Epidermal melanocyte (primary cell): ENCODE data around the gene PSMD5.

ENCODE experiments used
- DNase-seq: peaks from one replicate; pipeline ENCODE4 v3.0.0; 2011; ENCODE audit warnings: low spot score; ENCODE audit not compliant: insufficient read length

The PSMD5 gene

GRCh38 chr9:120842685-120843485 lies at the start of gene PSMD5:
Gene PSMD5, minus strand, starts transcription at chr9:120842922. Its CDS starts 13 bp downstream, at chr9:120842909.
- peak; percentile 95 for DNase-seq

DNA sequence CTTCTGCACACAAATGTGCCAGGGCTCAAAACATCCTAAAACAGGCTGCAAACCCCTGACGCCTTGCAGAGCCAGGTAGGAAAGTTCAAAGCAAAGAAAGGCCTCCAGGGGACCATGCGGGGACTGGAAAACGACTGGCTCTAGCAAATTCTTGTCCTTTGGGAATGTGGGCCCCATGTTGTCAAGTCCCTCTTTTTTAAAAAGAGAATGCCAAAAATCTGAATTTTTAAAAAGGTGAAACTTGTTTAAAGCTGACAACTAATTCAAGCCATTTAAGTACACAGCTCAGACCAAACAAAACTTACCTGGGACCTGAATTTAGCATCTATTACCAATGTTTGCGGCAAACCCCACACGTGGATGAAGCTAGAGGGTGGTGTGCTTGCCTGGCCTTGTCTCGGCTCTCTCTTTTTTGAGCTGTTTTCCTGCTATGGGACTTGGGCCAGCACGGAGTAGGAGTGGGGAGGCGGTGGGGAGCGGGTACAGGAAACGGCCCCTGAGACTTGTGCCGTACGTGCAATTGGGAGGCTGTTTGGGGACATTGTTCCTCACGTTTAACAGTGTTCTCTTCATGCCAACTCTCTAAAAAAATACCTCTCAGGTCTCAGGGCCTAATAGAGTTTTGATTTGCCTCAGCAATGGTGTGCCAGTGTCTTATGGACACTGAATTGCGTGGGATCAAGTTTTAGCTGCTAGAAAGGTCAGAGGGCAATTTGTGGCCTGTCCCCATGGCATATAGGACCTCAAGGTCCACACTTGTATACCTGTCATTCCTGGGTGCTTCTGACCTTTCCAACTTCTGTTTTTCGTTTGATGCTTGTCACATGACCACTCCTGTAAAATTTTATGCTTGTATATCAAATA lies 49.4 kb upstream of the PSMD5 start:
- peak; percentile 16 for DNase-seq

GRCh38 chr9:120891245-120891883 lies 48.6 kb upstream of the PSMD5 start:
- DNase-seq = peak; percentile 6

- peak; percentile 60 for DNase-seq
Observed at GRCh38 chr9:120890320-120891244, 47.9 kb upstream of the PSMD5 start.

- peak; percentile 22 for DNase-seq
Observed at GRCh38 chr9:120889606-120890271, 47.0 kb upstream of the PSMD5 start.

- DNase-seq = no peak
Observed at GRCh38 chr9:120888626-120889025, 45.9 kb upstream of the PSMD5 start.

- DNase-seq = peak; percentile 14
Observed at GRCh38 chr9:120886490-120886967, 43.8 kb upstream of the PSMD5 start.

DNA sequence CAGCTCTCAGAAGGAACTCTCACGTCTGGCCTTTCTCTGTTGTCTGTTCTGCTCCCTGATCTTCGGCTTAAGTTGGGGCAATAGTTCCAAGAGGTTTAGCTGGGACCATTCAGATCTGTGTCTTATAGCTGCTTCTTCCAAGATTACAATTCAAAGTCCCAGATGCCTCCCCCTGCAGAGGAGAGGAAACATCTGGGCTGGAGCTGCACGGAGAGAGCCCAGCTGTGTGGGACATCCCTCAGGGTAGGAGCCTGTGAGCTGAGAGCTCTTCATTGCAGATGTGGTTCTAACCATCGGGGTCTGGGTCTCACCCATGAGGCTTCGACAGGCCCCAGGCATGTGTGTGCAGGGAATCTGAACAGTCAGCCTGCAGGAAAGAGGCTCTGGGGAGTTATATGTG lies 43.2 kb upstream of the PSMD5 start:
- DNase-seq = peak; percentile 24

- no peak for DNase-seq
Observed at GRCh38 chr9:120885457-120885856, 42.7 kb upstream of the PSMD5 start.

- DNase-seq = no peak
Observed at GRCh38 chr9:120883608-120883996, 40.9 kb upstream of the PSMD5 start.

- no peak for DNase-seq
Observed at GRCh38 chr9:120882935-120883607, 40.3 kb upstream of the PSMD5 start.

GRCh38 chr9:120879446-120879845 lies 36.7 kb upstream of the PSMD5 start:
- no peak for DNase-seq

DNA sequence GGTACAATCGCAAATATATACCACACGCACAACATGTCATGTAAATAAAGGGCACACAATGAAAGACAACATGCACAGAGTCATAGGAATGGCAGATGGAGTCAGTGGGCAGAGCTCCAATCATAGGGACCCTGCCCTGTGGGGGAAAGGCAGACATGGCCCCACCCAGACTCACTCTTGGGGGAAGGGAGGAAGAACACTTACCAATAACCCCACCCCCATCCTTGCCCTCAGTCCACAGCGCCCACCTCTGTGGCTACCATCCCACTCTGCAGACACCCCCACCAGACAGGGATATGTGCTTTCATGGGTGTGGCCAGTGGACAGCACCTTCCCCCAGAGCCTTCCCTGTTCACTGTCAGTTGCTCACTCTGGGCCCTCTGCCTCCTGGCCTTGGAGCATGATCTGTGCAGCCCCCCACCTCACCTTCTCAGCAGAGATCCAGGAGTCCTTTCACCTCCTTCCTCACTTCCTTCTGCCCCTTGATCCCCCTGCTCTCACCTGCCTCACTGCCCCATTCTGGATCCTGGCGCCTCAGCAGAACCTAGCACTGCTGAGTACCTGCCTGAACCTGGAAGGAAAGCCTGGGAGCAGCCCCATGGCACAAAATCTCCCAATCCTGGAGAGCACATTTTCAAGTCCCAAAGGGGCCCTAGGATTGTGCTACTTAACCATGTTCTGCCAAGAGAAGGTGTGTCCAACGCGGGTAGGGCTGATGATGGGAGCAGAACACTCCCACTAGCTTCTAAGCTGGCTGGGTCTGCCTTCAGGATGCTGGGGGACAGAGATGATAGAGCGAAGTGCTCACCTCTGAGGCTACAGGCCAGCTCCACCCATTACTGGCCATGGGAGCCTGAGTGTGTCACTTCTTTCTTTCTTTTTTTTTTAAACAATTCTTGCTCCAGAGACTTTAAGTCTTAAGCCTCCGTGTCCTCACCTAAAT lies 35.7 kb upstream of the PSMD5 start:
- DNase-seq = no peak

GRCh38 chr9:120877276-120878034 lies 34.7 kb upstream of the PSMD5 start:
- peak; percentile 56 for DNase-seq

- DNase-seq = no peak
Observed at GRCh38 chr9:120876842-120877240, 34.1 kb upstream of the PSMD5 start, which contains the start of gene PHF19. Gene PHF19, minus strand, starts transcription at chr9:120877188. Its CDS starts 2,447 bp downstream, at chr9:120874741.

- DNase-seq = peak; percentile 83
Observed at GRCh38 chr9:120875954-120876841, 33.5 kb upstream of the PSMD5 start.

DNA sequence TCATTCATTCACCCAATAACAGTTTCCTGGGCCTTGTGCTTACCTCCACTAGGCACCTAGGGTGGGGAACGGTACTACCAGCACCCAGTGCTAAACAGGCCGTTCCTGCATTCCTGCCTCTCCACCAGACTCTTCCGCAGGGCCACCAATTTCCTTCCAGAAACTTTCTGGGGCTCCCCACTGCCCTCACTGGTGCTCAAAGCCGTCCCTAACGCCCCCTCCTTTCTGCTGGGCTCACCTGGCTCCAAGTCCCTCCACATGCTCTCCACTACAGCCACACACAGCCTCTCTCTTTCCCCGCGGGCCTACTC lies 32.9 kb upstream of the PSMD5 start:
- DNase-seq = no peak
